ENCODE data around the gene C9orf72.

Gene C9orf72

DNA sequence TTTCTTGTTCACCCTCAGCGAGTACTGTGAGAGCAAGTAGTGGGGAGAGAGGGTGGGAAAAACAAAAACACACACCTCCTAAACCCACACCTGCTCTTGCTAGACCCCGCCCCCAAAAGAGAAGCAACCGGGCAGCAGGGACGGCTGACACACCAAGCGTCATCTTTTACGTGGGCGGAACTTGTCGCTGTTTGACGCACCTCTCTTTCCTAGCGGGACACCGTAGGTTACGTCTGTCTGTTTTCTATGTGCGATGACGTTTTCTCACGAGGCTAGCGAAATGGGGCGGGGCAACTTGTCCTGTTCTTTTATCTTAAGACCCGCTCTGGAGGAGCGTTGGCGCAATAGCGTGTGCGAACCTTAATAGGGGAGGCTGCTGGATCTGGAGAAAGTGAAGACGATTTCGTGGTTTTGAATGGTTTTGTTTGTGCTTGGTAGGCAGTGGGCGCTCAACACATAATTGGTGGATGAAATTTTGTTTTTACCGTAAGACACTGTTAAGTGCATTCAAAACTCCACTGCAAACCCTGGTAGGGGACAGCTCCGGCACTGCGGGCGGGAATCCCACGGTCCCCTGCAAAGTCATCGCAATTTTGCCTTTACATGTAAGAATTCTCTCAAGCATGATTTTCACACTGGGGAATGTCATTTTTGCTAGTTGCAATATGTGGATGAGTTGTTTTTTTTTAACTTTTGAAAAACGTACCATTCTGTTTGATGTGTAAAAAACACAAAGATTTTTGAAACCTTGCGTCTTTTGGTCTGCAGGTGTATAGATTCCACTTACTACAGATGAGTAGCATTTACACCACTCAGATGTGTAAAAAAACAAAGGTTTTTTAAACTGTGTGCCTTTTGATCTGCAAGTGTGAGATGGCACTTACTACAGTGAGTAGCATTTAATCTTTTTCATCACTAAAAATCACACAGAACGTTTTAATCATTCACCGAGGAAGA, 631 bp upstream of the C9orf72 start:
- DNase-seq, result peak; percentile 98

DNA sequence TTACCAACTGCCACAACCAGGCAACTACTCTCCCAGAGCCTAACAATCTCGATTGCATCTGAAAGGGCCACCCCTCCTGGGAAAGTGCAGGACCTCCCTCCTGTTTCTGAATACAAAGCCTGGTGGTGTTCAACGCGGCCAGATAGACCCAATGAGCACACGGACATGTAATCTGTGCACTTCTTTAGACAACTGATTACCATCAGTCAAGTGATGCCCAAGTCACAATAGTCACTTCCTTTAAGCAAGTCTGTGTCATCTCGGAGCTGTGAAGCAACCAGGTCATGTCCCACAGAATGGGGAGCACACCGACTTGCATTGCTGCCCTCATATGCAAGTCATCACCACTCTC, 739 bp downstream of the C9orf72 start:
- DNase-seq, result no peak

DNA sequence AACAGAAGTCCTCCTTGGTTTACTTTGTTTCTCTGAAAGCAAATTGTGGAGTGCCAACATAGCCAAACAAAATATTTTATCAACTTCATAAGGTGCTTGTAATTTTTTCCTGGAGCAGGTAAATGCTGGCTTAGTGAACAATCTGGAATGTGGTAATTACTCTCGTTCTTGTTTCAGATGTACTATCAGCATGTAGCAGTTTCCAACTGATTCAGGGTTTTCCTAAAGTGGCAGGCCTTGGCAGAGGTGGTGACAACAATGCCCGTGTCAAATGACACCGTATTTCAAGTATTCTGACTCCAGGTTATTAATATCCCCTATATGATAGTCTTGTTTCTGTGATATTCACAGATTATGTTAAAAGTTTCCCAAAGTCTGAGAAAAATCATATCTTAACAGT, 1.2 kb downstream of the C9orf72 start:
- DNase-seq, result no peak

DNA sequence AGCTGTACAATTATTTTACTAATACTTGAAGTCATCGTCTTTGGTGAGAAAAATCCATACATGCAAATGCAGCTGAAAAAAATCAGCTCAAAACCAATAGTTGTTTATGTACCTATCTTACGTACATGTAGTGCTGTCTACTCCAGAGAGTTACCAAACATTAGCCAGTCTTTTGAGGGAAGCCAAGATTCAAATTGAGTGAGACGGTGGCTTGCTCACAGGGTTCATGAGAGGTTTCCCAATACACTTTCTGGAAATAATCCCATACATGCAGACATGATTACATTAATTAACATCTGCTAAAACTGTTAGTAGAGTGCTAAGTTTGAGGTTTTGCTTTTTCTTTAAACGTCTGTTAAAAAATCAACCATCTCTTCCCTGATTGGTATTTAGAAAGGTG, 2.3 kb downstream of the C9orf72 start:
- no peak for DNase-seq

DNA sequence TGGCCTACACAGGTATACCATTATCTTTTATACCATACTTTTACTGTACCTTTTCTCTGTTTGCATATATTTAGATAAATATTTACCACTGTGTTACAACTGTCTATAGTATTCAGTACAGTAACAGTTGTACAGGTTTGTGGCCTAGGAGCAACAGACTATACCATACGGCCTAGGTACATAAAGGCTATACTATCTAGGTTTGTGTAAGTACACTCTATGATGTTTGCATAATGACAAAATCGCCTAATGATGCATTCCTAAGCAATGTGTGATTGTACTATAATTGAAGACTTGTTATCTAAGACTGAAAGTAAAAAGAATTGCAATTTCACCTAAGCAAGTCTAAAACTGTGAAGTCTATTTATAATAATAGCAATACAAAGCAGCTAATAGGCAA, 3.9 kb downstream of the C9orf72 start:
- DNase-seq, result no peak

DNA sequence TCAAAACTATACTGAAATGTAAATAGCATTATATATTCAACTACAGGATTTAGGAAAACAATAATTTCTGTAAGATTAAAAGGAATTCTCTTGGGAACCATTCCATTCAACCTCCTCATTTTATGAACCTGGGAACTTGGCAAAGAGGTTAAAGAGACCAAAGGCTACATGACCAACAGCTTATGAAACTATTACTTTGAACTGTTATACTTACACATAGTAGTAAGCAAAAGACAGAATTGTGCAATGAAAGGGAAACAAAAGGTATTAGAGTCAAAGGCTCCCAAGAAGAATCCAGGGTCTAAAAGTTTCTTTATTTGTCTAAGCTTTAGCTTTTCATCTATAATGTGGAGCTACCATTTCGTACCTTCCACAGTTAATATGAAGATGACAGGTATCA, 7.2 kb downstream of the C9orf72 start:
- DNase-seq, result no peak

DNA sequence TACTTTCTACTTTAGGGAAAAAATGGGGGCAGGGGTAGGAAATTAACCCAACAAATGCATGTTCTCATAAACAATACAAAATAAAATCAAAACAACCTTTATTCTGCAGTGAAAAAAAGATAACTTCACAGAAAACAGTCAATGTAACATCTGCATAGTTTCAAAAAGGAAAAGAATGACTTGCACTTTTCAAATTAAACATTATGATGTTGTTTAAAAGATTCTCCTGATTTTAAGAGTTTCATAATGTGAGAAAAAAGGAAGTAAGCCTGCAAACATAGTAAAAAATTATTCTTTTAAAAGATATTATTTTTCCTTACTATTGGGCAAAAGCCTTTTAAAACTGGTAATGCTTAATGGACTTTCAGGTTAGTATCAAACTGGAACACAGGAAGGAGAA, 7.6 kb downstream of the C9orf72 start:
- no peak for DNase-seq

DNA sequence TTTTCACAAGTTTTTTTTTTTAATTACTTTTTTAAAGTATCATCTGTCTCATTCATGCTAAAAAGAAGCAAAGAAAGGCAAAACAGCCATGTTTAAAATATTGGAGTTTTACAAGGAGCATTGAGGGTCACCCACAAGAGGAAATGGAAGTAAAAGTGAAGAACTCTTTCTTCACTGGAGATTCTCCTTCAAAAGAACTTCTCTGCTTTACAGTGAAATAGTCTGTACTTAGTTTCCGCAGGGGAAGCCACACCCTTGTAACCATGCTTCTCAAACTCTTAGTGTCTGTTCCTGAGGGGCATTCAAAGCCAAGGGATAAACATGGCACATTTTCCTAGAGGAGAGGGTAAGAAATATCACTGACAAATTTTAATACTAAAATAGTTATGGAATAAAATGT, 8.6 kb downstream of the C9orf72 start:
- no peak for DNase-seq

DNA sequence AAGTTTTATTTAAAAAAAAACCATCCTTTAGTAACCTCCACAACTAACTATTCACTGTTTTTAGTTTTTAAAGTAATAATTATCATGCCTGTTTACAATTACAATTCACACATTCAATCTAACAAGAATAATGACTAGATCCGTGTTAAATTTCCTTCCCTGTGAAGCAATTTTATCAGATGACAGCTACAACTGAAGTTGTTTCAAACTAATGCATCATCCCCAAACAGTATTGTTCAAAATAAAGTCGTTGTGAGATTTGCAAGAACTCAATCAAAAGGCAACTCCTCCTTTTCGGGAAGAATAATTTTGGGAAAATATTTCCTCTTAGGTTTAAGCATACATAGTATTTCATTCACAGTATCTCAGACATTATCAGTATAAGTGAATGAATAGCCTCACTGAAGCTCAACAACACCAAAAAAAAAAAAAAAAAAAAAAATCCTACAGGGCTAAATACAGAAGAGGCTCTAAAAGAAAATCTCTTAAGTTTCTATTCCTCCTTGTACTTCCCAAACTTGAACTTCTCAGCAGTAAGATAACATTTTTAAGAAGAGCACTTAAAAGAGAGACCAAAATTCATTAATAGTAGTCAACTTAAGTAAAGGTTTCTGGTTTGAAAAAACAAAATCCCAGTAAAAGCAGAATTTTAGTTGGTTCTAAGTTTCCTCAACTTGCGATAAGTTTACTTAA, 9.4 kb downstream of the C9orf72 start:
- DNase-seq, result no peak

DNA sequence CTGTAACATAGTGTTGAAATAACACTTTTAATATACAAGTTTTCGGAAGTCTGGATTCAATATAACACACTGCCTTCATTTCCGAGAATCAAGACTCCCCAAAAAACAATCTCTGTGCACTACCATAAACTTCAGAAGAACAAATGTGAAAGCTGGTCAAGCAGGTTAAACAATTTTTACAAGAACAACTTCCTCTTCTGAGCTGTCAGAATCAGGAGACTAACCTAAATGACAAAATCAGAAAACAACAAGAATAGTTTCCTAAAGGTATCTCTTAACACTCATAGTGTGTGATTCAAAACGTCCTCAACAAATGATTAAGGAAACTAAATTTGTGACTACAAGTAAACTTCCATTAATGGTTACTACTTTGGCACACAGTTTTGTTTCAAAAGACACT, 11.6 kb downstream of the C9orf72 start:
- no peak for DNase-seq

DNA sequence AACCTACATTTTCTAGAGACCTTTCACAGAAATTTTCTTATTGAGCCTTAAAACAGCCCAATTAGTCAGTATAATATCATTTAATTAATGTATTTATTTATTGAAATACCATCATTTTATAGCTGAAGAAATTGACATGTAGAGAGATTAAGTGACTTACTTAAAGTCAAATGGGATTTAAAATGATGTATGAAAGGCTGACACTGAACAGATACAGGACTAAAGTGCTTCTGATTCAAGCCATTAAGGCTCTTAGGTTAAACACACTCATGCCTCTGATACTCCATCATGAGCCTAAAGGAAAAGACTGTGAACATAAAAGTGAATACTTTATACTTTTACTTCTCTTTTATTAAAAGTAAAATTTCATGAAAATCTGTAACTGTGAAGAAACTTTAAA, 12.8 kb downstream of the C9orf72 start:
- no peak for DNase-seq

DNA sequence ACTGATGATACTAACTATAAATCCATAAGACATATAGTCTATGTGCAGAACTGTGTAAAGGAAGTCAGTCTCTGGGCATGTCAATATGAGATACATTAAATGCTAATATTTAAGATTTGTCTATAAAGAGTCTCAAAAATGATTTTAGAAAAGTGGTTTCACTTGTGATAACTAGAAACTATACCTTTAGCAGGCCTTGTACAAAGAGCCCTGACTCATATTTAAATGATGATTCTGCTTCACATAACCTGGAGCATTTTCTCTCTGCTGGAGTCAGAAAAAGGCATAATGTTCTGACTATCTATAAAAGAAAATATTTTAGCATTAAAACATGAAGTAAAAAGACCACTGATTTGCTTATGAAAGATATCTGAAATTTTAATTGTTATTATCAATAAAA, 15.0 kb downstream of the C9orf72 start:
- no peak for DNase-seq

DNA sequence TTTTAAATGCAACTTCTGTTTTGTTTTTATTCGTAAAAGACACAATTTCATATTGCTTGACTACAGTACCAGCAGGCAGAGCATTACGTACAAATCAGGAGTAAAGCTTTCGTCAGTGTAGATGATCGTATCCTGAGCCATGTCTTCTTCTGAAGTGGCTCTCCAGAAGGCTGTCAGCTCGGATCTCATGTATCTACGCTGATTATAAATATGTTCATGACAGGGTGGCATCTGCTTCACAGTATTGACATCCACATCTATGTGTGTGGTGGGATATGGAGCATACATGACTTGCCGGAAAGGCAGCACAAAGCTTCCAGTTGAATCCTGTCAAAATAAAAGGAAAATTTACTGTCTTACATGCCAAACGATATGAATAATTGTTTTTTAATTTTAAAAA, 16.8 kb downstream of the C9orf72 start:
- no peak for DNase-seq

DNA sequence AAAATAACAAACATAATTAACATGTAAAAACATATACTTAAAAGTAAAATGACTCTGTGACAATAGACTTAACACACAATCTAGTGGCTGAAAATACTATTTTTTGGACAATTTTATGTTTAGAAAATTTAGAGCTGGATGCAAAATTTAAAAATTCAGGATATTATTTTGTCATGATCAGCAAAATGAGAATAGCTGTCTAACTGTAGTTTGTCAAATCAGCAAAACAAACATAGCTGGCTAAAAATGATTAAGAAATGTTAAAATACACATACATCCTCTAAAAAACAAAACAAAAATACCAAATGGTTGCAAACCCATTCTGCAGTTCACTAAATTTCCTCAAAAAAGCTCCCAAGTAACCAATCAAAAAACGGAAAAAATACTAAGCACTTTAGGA, 18.6 kb downstream of the C9orf72 start:
- DNase-seq, result no peak

DNA sequence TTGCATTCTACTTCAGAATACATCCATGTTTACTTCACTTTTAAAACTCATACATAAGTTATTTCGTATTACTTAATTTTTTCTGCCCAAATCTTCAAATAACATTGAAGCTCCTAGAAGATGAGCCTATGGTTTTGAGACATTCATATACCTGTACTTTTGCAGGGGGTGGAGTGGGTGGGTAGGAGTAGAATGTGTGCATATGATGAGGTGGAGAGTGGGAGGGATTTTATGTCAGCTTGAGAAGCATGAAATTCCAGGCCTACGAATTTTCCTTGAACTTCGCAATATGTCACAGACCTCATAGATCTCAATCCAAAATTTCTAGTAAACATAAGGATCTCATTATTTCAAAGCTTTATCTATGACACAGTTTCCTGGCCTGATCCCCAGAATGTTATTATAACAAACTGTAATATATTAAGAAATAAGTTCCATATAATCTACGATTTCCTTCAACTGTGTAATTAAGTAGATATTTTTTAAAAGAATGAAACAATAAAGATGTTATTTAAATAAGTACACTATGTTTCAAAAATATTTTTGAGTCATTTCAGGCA, 24.0 kb downstream of the C9orf72 start:
- DNase-seq, result no peak

DNA sequence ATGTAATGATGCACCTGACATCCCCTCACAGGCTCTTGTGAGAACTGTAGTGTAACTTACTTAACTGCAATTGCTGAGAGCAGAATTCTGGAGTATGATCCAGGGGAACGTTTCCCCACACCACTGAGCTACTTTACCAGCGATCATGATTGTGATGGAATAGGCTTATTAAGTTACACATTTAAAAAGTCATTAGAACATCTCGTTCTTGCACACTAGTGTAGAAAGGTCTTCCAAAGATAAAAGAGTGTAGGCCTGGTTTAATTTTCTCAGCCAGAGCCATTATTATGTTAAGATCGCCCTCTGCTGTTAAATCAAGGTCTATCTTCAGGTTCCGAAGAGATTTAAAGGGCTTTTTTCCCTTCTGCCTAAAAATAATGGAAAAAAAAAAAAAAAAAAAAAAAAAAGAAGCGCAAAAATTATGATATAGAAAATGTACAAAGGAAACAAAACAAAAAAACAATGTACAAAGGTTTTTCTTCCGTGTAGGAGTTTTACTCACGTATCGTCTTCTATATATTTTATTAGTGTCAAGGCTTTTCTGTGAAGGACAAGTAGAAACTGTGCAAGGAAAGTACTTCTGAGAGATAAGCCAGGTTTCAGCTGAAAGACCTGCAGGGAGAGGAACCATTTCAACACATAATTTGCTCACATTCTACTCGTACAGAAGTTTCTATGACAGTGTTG, 25.1 kb downstream of the C9orf72 start:
- DNase-seq, result no peak

DNA sequence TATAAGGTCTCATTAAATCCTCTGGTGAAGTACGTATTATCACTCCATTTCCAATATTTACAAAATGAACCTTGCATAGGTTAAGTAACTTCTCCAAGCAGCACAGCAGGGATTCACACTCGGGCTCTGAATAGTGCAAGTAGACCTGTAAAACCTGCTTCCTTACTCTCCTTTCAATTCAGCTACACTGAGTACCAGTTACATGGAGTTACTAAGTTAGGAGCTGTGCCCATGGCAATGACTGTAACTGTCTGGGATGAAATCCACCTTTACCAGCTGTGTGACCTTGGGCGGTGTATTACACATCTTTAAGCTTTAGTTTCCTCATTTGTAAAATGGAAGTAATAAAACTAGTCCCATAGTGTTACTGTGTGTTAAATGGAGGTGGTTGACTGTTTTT, 27.8 kb downstream of the C9orf72 start:
- no peak for DNase-seq

DNA sequence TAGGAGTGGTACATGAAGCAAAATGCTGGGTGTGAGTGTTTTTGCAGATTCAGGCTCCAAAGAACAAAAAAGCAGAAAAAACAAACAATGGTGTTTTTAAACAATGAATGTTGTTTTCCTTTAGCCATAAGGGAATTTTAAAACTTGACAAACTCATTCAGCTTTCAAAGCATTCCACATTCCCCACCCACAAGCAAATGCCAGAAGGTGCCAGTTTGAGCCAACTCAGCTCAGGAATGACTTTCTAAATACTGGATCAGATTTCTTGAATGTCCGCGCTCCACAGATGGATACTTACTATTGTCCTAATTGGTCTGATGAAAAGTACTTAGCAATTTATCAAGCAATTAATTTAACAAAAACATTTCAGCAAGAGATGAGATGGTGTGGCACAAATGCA, 30.8 kb downstream of the C9orf72 start:
- no peak for DNase-seq

DNA sequence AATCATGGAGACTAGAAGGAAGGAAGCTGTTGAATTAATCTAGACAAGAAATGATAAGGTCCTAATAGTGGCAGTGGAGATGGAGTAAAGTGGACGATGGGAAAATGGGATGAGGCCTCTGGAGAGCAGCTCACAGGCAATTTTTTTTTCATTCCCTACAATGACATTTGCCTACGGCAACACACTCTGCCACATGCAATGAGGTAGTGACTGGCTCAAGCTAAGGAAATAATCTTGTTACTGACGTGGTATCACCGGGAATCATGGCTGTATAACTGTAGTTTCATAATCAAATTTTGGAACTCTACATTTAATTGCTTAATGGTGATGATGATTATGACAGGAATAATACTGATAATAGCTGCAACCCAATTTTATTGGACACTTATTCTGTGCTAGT, 31.5 kb downstream of the C9orf72 start:
- no peak for DNase-seq

DNA sequence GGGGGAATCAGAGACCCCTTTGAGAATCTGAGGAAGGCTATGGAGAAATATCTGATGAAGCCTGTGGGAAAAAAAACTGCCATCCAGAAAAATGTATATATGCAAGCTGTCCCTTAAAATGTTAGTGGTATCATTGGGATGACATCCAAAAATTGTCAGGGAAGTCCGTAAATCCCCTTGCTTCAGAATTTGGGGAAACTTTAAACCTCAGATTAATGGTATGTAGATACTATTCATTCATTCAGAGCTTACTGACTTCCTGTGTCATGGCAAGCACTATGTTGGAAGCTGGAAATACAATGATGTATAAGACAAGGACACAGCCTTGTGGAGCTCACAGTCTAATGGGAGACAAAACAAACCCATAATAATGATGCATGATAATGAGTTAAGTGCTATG, 32.8 kb downstream of the C9orf72 start:
- DNase-seq, result no peak

DNA sequence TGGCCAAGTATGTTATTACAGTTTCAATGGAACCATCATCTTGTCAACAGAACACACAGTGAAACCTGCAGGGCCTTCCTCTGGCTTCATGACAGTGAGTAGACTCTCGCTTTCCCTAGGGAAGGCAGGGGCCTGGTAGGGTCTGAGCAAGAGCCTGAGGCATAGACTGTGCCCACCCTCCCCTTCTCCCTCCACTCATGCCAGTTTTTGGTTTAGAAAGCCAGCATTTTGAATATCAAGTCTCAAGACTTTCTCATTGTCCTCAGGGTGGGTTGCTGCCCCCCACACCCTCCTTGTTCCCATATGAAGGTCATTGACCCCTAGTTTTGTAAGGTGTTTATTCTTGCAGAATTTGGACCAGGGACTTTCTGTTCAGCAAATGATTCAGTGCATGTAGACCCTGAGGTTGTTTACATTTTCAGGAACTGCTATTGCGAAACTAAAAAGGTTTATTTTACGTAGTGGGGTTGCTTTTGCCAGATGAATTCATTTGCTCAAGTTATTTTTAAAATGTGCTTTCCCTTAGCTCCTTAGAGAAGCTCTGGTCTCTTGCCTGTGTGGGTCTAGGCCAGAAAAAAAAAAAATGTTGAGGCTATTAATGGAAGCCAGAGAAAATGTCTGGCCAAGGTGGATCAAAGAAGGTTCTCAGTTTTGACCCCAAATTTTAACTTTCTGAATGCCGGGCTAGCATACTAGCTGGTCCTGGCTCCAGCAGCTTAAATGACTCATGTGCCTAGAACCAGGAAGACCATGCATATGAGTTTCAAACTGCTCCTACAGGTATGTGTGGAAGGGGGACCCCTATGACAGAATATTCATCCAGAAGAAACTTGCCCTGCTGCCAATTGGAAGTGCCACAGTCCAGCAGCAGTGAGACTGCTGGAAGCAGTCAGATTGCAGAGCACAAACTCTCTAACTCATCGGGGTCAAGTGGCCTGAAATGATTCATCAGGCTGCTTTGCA, 33.5 kb downstream of the C9orf72 start:
- DNase-seq, result no peak

DNA sequence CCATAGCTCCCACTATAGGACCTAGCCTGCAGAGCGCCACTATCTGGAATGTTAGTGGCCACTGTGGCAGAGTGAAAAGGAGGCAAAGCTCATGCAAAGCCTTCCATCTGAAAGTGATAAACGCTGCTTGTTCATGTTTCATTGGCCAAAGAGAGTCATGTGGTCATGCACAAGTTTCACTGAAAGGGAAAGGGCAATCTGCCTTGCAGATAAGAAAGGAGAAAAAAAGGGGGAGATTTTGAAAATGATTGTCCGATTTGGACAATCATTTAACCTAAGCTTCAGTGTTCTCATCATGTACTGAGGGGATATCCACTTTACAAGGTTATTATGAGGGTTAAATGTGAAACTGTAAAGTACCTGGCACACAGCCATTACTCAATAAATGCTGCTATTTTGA, 34.6 kb downstream of the C9orf72 start:
- DNase-seq, result no peak

Data from NCI-H1048 (cell line).